Heart right ventricle (tissue), 16 donors: Measurements from ENCODE around the gene SSR2. TPM values are rescaled to one million over a fixed set of nuclear protein-coding genes. Genes with fewer than 3 reads are reported as not detected.

Source experiments
- ATAC-seq, 8 donors: fragments of 200-7000 bp; cut with Tn5 transposase; one replicate each; pipeline ENCODE4 v1.9.1; 2020; ENCODE audit warnings: mild to moderate bottlenecking in 8 of 8, moderate library complexity in 8 of 8, moderate number of reproducible peaks in 1 of 8
- DNase-seq, 2 donors: peaks; one replicate each; pipeline ENCODE4 v3.0.0-alpha.2; 2020
- H3K27ac ChIP-seq, 10 donors: fragments of 200-600 bp; sonication (generic) in 2 of 10; one replicate each; pipeline versions ENCODE4 v1.5.0 to v1.8.0; 2020 to 2022; ENCODE audit warnings: mild to moderate bottlenecking in 3 of 10
- H3K27me3 ChIP-seq, 7 donors: fragments of 200-600 bp; one replicate each; pipeline ENCODE4 v1.8.0; 2021 to 2022; ENCODE audit warnings: mild to moderate bottlenecking in 2 of 7
- H3K36me3 ChIP-seq, 9 donors: fragments of 200-600 bp; sonication (generic) in 1 of 9; one replicate each; pipeline versions ENCODE4 v1.5.0 to v1.8.0; 2020 to 2022; ENCODE audit warnings: mild to moderate bottlenecking in 2 of 9
- H3K4me1 ChIP-seq, 9 donors: fragments of 200-600 bp; sonication (generic) in 1 of 9; one replicate each; pipeline versions ENCODE4 v1.5.0 to v1.8.0; 2020 to 2022; ENCODE audit warnings: mild to moderate bottlenecking in 4 of 9
- H3K4me3 ChIP-seq, 10 donors: fragments of 200-600 bp; sonication (generic) in 2 of 10; one replicate each; pipeline versions ENCODE4 v1.5.0 to v1.8.0; 2020 to 2022; ENCODE audit warnings: mild to moderate bottlenecking in 7 of 10, moderate library complexity in 2 of 10
- H3K9me3 ChIP-seq, 11 donors: fragments of 200-600 bp in 10 of 11; sonication (generic) in 2 of 11; one replicate each; pipeline versions ENCODE4 v1.5.0 to v1.8.0; 2013 to 2022; ENCODE audit warnings: mild to moderate bottlenecking in 2 of 11, control low read depth in 1 of 11, moderate library complexity in 1 of 11
- WGBS, 2 donors: extraction: QIAGEN DNeasy Blood & Tissue Kit; methylation state at CpG; one replicate each; pipeline ENCODE4 v1.1.7; 2013; ENCODE audit warnings: inconsistent platforms in 1 of 2; 5-methylcytosine and 5-hydroxymethylcytosine counted together
- intact Hi-C, 10 donors: fragments of 100-400 bp; cut with DNase I; formaldehyde crosslinking; loops; one replicate each; pipeline versions ENCODE4 v1.11.1 to v1.14.2; 2022
- polyA plus RNA-seq, 2 donors: library from polyadenylated mRNA; stranded (reverse); fragments of 200-250 nt; gene quantifications; one replicate each; pipeline ENCODE4 v1.2.3, GENCODE V29; 2013
- total RNA-seq, 10 donors: library from RNA; stranded (reverse); fragmentation: NEBNext Ultra II Directional in 3 of 10; extraction: Animal tissue kit (Norgen Biotek cat#: 25700) in 3 of 10; gene quantifications; one replicate each; pipeline versions ENCODE4 v1.2.1 to v1.2.4, GENCODE V29; 2021 to 2023
- TF ChIP-seq, protein P1 (sequence below), 9 donors: fragments of 200-600 bp; sonication (generic) in 2 of 9; IDR thresholded peaks; one replicate each; pipeline versions ENCODE4 v1.5.0 to v1.8.0; 2021 to 2022; ENCODE audit warnings: antibody characterized with exemption in 9 of 9, mild to moderate bottlenecking in 5 of 9, moderate library complexity in 1 of 9
- donor health status: Arrhythmogenic right ventricular cardiomyopathy.
- donor health status: ischemic (EF 13 %, LVEDD 7.1; RV severe dilation, severe dysfunction).
- donor health status: healthy with polysubstance abuse.
- donor health status: DM: no; HTN: yes; CAD: no.
- donor health status: DM: no; HTN: no; CAD: no.
- donor health status: ischemic (EF 25% LVEDD 6.9; RV normal size, moderate dysfunction).
- donor health status: ischemic (EF 25% LVEDD 5.7; RV mildly dilated, moderate dysfunction).
- donor health status: healthy.
- donor health status: DM: yes; HTN: yes; CAD: no.
- donor health status: Ischemic cardiomyopathy.
- donor health status: ischemic (EF 35%, LVEDD 5.7; RV mildly dilated, moderate dysfunction).
- donor health status: nonischemic (EF 11% LVEDD 7.7; RV severe dilation, severe dysfunction).
- donor health status: DM: yes; HTN: yes; CAD: no.
- donor health status: PGD.
- donor health status: ischemic (EF 29% LVEDD 5.4; RV normal size, mild dysfunction).
- donor health status: nonischemic (EF 23%, LVEDD 6.1; RV moderate dilation, normal function).

SSR2 gene
- total and polyA plus RNA-seq, 12 donors, result 66.1 to 322 (median 73.7) TPM

DNA sequence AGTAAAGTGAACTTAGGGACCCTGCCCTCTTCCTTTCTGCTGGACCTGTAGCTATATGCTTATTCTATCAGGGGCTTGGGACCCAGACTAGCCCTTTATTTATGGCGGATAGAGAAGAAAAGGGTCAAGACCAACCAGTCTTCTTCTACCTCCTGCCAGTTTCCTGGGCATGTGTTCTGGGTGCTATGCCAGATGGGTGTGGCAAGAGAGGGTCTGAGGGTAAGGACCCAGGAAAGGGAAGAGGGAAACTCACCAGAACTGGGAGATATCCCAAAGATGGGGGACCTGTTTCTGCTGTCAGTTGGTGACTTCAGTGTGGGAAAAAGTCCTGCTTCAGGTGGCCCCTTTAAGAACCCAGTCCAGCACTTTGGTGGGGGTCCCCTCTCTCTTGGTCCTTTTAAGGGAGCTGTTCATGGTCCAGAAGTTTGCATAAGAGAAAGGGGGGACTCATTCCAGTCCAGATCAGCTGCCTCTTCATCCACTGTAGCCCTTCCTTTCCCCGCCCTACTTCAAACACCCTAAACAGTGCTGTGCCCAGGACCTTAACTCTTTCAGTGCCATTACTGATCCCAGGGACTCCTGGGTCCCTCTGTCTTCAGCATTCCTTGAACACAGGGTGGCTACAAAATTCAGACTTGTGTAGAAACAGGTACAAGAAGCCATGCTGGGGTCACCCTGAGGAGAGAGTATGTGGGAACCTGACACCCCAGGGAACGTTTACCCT is 18.4 kb downstream of the SSR2 start:
- H3K27me3 ChIP-seq, result no peaks in the 10 kb centered on the region
- H3K4me3 ChIP-seq, result no peak overlapping the region
- ATAC-seq, result peak in 1 of 8 donors; percentile 40
- H3K27ac ChIP-seq, result no peak overlapping the region
- peaks cover 0 to 10% (median 0%) of the 10 kb centered on the region in 9 donors for H3K36me3 ChIP-seq
- intact Hi-C loops, result loop anchor here in 1 of 10 donors (10.0 kb wide), 1 partner anchor 62 kb away; the partner anchor contains the start of gene RAB25
- TF ChIP-seq, protein P1, sequence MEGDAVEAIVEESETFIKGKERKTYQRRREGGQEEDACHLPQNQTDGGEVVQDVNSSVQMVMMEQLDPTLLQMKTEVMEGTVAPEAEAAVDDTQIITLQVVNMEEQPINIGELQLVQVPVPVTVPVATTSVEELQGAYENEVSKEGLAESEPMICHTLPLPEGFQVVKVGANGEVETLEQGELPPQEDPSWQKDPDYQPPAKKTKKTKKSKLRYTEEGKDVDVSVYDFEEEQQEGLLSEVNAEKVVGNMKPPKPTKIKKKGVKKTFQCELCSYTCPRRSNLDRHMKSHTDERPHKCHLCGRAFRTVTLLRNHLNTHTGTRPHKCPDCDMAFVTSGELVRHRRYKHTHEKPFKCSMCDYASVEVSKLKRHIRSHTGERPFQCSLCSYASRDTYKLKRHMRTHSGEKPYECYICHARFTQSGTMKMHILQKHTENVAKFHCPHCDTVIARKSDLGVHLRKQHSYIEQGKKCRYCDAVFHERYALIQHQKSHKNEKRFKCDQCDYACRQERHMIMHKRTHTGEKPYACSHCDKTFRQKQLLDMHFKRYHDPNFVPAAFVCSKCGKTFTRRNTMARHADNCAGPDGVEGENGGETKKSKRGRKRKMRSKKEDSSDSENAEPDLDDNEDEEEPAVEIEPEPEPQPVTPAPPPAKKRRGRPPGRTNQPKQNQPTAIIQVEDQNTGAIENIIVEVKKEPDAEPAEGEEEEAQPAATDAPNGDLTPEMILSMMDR (IDR thresholded peaks at IDR 0.05), result no peak
- WGBS, 2 donors, result 75 to 77% methylated on average over 3 of the region's 3 CpGs
- no peak for DNase-seq
- peaks cover 0 to 11% (median 4%) of the 10 kb centered on the region in 9 donors for H3K4me1 ChIP-seq
- no peaks in the 10 kb centered on the region for H3K9me3 ChIP-seq

DNA sequence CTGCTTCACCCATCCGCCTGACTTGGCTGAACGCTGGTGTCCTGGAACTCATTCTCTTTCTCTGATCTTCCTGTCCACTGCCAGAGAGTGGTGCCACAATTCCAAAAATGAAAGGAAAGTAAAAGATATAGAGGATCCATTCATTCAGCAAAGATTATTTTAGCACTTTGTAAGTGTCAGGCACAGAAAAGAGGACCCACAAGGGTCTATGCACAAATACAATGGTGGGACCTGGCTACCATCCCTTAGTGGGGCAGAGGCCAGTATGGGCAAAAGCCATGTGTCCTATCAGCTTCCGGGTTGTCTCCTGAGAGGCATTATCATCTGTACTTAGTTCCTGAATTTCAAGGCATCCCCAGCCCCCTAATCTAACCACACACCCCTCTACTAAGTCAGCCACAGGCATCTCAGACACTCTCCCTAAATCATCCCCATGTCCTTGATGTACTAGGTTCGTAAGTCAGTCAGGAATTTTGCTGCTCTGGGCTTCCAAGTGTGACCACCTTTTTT is 19.0 kb downstream of the SSR2 start:
- Histone ChIP-seq H3K9me3 (no peaks in the 10 kb centered on the region), H3K27me3 (no peaks in the 10 kb centered on the region)
- intact Hi-C loops, result loop anchor here in 1 of 10 donors (10.0 kb wide), 1 partner anchor 63 kb away; the partner anchor contains the start of gene RAB25

DNA sequence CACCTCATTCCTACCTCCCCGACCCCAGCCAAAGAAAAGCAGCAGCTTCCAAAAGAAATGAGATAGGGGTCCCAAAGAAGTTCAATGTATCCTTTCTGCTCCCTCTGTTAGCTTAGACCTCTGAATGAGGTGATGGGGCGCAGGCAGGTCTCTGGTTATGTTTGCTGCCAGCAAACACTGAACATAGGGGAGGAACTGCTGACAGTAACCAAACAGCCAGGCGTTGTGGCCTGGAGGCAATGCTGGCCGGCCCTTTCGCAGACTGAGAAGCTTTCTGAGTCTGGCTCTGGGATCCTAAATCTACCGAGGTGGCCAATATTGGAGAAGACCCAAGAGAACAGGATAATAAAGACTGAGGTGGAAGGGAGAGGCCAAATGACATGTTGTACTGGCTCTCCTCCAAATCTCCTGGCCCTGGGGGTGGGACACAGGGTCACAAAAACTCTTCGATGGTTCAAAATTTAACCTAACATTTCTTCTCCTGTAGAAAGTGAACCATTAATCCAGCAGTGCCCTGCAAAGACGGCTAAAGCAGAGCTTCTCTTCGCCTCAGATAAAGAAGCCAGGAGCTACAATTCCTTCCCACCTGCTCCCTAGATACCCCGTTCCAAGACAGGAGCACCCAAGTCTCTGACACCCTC is 19.6 kb downstream of the SSR2 start:
- no peak for ATAC-seq
- no peaks in the 10 kb centered on the region for H3K9me3 ChIP-seq
- WGBS, 2 donors, result 62 to 68% methylated on average over 10 of the region's 10 CpGs
- TF ChIP-seq, protein P1 (IDR thresholded peaks at IDR 0.05), result no peak
- H3K4me3 ChIP-seq, result no peak overlapping the region
- intact Hi-C loops, result loop anchor here in 1 of 10 donors (10.0 kb wide), 1 partner anchor 64 kb away; the partner anchor contains the start of gene RAB25
- H3K27me3 ChIP-seq, result no peaks in the 10 kb centered on the region
- no peaks in the 10 kb centered on the region for H3K36me3 ChIP-seq
- no peak overlapping the region for H3K27ac ChIP-seq
- no peak for DNase-seq
- H3K4me1 ChIP-seq, result peaks cover 0 to 14% (median 7%) of the 10 kb centered on the region in 9 donors

More for the DNA sequence above, 19.0 kb downstream of the SSR2 start:
- ATAC-seq (peak in 1 of 8 donors; percentile 42), DNase-seq (no peak)
- WGBS, 2 donors, result 48 to 69% methylated on average over 4 of the region's 4 CpGs
- Histone ChIP-seq H3K4me3 (no peak overlapping the region), H3K36me3 (peaks cover 0 to 5% (median 0%) of the 10 kb centered on the region in 9 donors), H3K27ac (no peak overlapping the region), H3K4me1 (peaks cover 0 to 11% (median 4%) of the 10 kb centered on the region in 9 donors)
- TF ChIP-seq, protein P1 (IDR thresholded peaks at IDR 0.05), result peak in 1 of 9 donors; percentile 16

DNA sequence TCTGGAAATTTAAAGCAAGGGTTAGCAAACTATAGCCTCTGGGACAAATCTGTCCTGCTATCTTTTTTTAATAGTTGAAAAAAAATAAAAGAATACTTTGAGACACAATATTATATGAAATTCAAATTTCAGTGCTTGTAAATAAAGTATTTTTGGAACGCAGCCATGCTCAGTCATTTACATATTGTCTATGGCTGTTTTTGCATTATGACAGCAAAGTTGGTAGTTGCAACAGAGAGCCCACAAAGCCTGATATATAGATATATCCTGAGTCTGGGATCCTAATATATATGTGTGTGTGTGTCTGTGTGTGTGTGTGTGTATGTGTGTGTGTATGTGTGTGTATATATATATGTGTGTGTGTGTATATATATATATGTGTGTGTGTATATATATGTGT is 20.8 kb downstream of the SSR2 start:
- H3K4me1 ChIP-seq, result peaks cover 0 to 18% (median 11%) of the 10 kb centered on the region in 9 donors
- TF ChIP-seq, protein P1 (IDR thresholded peaks at IDR 0.05), result no peak
- H3K9me3 ChIP-seq, result no peaks in the 10 kb centered on the region
- no peaks in the 10 kb centered on the region for H3K27me3 ChIP-seq
- no peak overlapping the region for H3K4me3 ChIP-seq
- intact Hi-C loops, result loop anchor here in 1 of 10 donors (10.0 kb wide), 1 partner anchor 65 kb away; the partner anchor contains the start of gene RAB25
- H3K27ac ChIP-seq, result no peak overlapping the region
- ATAC-seq, result no peak
- WGBS, 2 donors, result 84 to 89% methylated on average over 1 of the region's 1 CpG
- no peak for DNase-seq
- H3K36me3 ChIP-seq, result no peaks in the 10 kb centered on the region
